Naive B cell (primary cell): Measurements from ENCODE around the gene DENND11. TPM values are rescaled to one million over a fixed set of nuclear protein-coding genes. Genes with fewer than 3 reads are reported as not detected.

ENCODE experiments used
- ATAC-seq, 2 donors: fragments of 150-1000 bp; cut with Tn5 transposase; 2 replicates each; pipeline ENCODE4 v1.10.0; 2021; ENCODE audit warnings: low read depth in 2 of 2, mild to moderate bottlenecking in 2 of 2, moderate library complexity in 2 of 2
- DNase-seq: peaks from one replicate; pipeline ENCODE4 v3.0.0; 2022
- H3K27ac Mint-ChIP-seq, 6 donors: one replicate each; pipeline ENCODE4 v1.8.0; 2020 to 2022; ENCODE audit warnings: mild to moderate bottlenecking in 6 of 6, mixed read lengths in 6 of 6, moderate library complexity in 5 of 6, inconsistent platforms in 2 of 6
- H3K27me3 Mint-ChIP-seq, 3 donors: one replicate each; pipeline ENCODE4 v1.8.0; 2021 to 2022; ENCODE audit warnings: mixed read lengths in 3 of 3, mild to moderate bottlenecking in 1 of 3
- H3K36me3 Mint-ChIP-seq, 2 donors: one replicate each; pipeline ENCODE4 v1.8.0; 2020 to 2022; ENCODE audit warnings: mixed read lengths in 2 of 2, inconsistent platforms in 1 of 2, mild to moderate bottlenecking in 1 of 2
- H3K4me1 Mint-ChIP-seq, 3 donors: one replicate each; pipeline ENCODE4 v1.8.0; 2020 to 2022; ENCODE audit warnings: mixed read lengths in 3 of 3, inconsistent platforms in 1 of 3, mild to moderate bottlenecking in 1 of 3, moderate library complexity in 1 of 3
- H3K4me3 Mint-ChIP-seq, 8 donors: one replicate each; pipeline ENCODE4 v1.8.0; 2020 to 2022; ENCODE audit warnings: mild to moderate bottlenecking in 8 of 8, mixed read lengths in 8 of 8, moderate library complexity in 8 of 8, inconsistent platforms in 2 of 8
- H3K9me3 Mint-ChIP-seq, 7 donors: one replicate each; pipeline ENCODE4 v1.8.0; 2020 to 2022; ENCODE audit warnings: mixed read lengths in 7 of 7, mild to moderate bottlenecking in 5 of 7, inconsistent platforms in 2 of 7, moderate library complexity in 1 of 7
- polyA plus RNA-seq, 6 donors: library from polyadenylated mRNA; unstranded; fragments of 300-500 nt; fragmentation: Illumina TruSeq; gene quantifications; one replicate each; pipeline ENCODE4 v1.2.3, GENCODE V29; 2021; ENCODE audit warnings: low read depth in 6 of 6

DENND11 gene
- polyA plus RNA-seq, 6 donors from 2014 or later, result 11.4 to 32.2 (median 22.9) TPM

- Mint-ChIP-seq H3K9me3 (no peaks in the 10 kb centered on the region), H3K4me1 (peaks cover 14 to 32% (median 18%) of the 10 kb centered on the region in 3 donors), H3K27ac (no peak overlapping the region), H3K36me3 (peaks cover 13 to 29% of the 10 kb centered on the region in 2 donors), H3K27me3 (no peaks in the 10 kb centered on the region), H3K4me3 (no peak overlapping the region)
- ATAC-seq, result no peak
- no peak for DNase-seq
Observed at GRCh38 chr7:141688043-141688442, 13.9 kb downstream of the DENND11 start.

GRCh38 chr7:141686670-141687069, 15.3 kb downstream of the DENND11 start:
- H3K9me3 Mint-ChIP-seq, result no peaks in the 10 kb centered on the region
- H3K27me3 Mint-ChIP-seq, result no peaks in the 10 kb centered on the region
- H3K27ac Mint-ChIP-seq, result peak overlapping the region in 1 of 6 donors; percentile 35
- ATAC-seq, result no peak
- H3K36me3 Mint-ChIP-seq, result peaks cover 21 to 40% of the 10 kb centered on the region in 2 donors
- no peak for DNase-seq
- H3K4me1 Mint-ChIP-seq, result peaks cover 11 to 24% (median 18%) of the 10 kb centered on the region in 3 donors
- no peak overlapping the region for H3K4me3 Mint-ChIP-seq

- Mint-ChIP-seq H3K27me3 (no peaks in the 10 kb centered on the region), H3K4me3 (no peak overlapping the region), H3K27ac (peak overlapping the region in 2 of 6 donors; percentile 11 to 17)
Observed at GRCh38 chr7:141686074-141686473, 15.9 kb downstream of the DENND11 start.

GRCh38 chr7:141685285-141686023, 16.5 kb downstream of the DENND11 start:
- DNase-seq (no peak), ATAC-seq (no peak)
- Mint-ChIP-seq H3K4me1 (peaks cover 11 to 23% (median 17%) of the 10 kb centered on the region in 3 donors), H3K27me3 (no peaks in the 10 kb centered on the region), H3K27ac (no peak overlapping the region), H3K4me3 (no peak overlapping the region), H3K9me3 (no peaks in the 10 kb centered on the region), H3K36me3 (peaks cover 21 to 50% of the 10 kb centered on the region in 2 donors)

More at GRCh38 chr7:141686074-141686473, 15.9 kb downstream of the DENND11 start:
- Mint-ChIP-seq H3K9me3 (no peaks in the 10 kb centered on the region), H3K4me1 (peaks cover 11 to 24% (median 18%) of the 10 kb centered on the region in 3 donors), H3K36me3 (peaks cover 21 to 44% of the 10 kb centered on the region in 2 donors)
- ATAC-seq (no peak), DNase-seq (no peak)

- no peak for ATAC-seq
- no peaks in the 10 kb centered on the region for H3K27me3 Mint-ChIP-seq
- no peaks in the 10 kb centered on the region for H3K9me3 Mint-ChIP-seq
- no peak overlapping the region for H3K4me3 Mint-ChIP-seq
- no peak overlapping the region for H3K27ac Mint-ChIP-seq
- peaks cover 13 to 41% of the 10 kb centered on the region in 2 donors for H3K36me3 Mint-ChIP-seq
- DNase-seq, result no peak
- peaks cover 0 to 9% (median 3%) of the 10 kb centered on the region in 3 donors for H3K4me1 Mint-ChIP-seq
Observed at GRCh38 chr7:141679014-141679413, 23.0 kb downstream of the DENND11 start.

GRCh38 chr7:141676618-141677017, 25.3 kb downstream of the DENND11 start:
- Mint-ChIP-seq H3K27me3 (no peaks in the 10 kb centered on the region), H3K9me3 (no peaks in the 10 kb centered on the region), H3K4me1 (peaks cover 0 to 9% (median 3%) of the 10 kb centered on the region in 3 donors), H3K36me3 (peaks cover 6 to 37% of the 10 kb centered on the region in 2 donors), H3K4me3 (no peak overlapping the region), H3K27ac (peak overlapping the region in 3 of 6 donors; percentile 42 to 66 (median 44))
- no peak for ATAC-seq
- DNase-seq, result no peak

- no peaks in the 10 kb centered on the region for H3K27me3 Mint-ChIP-seq
- no peak overlapping the region for H3K4me3 Mint-ChIP-seq
- no peak for DNase-seq
- peaks cover 10 to 34% of the 10 kb centered on the region in 2 donors for H3K36me3 Mint-ChIP-seq
- peaks cover 0 to 9% (median 3%) of the 10 kb centered on the region in 3 donors for H3K4me1 Mint-ChIP-seq
- H3K27ac Mint-ChIP-seq, result peak overlapping the region in 2 of 6 donors; percentile 66 to 84
- no peaks in the 10 kb centered on the region for H3K9me3 Mint-ChIP-seq
- ATAC-seq, result peak; percentile 39 to 85
Observed at GRCh38 chr7:141675436-141676215, 26.3 kb downstream of the DENND11 start.

- no peak overlapping the region for H3K4me3 Mint-ChIP-seq
- H3K36me3 Mint-ChIP-seq, result peaks cover 5 to 26% of the 10 kb centered on the region in 2 donors
- H3K27me3 Mint-ChIP-seq, result no peaks in the 10 kb centered on the region
- ATAC-seq (no peak), DNase-seq (no peak)
- peaks cover 0 to 9% (median 3%) of the 10 kb centered on the region in 3 donors for H3K4me1 Mint-ChIP-seq
- peak overlapping the region in 2 of 6 donors; percentile 14 to 15 for H3K27ac Mint-ChIP-seq
- H3K9me3 Mint-ChIP-seq, result no peaks in the 10 kb centered on the region
Observed at GRCh38 chr7:141674702-141675101, 27.3 kb downstream of the DENND11 start.

- no peaks in the 10 kb centered on the region for H3K27me3 Mint-ChIP-seq
- H3K4me1 Mint-ChIP-seq, result peaks cover 0 to 9% (median 3%) of the 10 kb centered on the region in 3 donors
Observed at GRCh38 chr7:141674171-141674671, 27.7 kb downstream of the DENND11 start.

GRCh38 chr7:141673346-141673745, 28.6 kb downstream of the DENND11 start:
- no peaks in the 10 kb centered on the region for H3K27me3 Mint-ChIP-seq
- H3K4me3 Mint-ChIP-seq, result no peak overlapping the region
- DNase-seq (no peak), ATAC-seq (no peak)
- H3K27ac Mint-ChIP-seq, result no peak overlapping the region
- H3K36me3 Mint-ChIP-seq, result peaks cover 5 to 26% of the 10 kb centered on the region in 2 donors
- peaks cover 0 to 9% (median 3%) of the 10 kb centered on the region in 3 donors for H3K4me1 Mint-ChIP-seq
- no peaks in the 10 kb centered on the region for H3K9me3 Mint-ChIP-seq

More at GRCh38 chr7:141674171-141674671, 27.7 kb downstream of the DENND11 start:
- no peak for ATAC-seq
- DNase-seq, result no peak
- H3K36me3 Mint-ChIP-seq, result peaks cover 5 to 26% of the 10 kb centered on the region in 2 donors
- H3K4me3 Mint-ChIP-seq, result peak overlapping the region in 1 of 8 donors; percentile 12
- no peaks in the 10 kb centered on the region for H3K9me3 Mint-ChIP-seq
- H3K27ac Mint-ChIP-seq, result peak overlapping the region in 4 of 6 donors; percentile 14 to 81 (median 56)

GRCh38 chr7:141671705-141672496, 30.1 kb downstream of the DENND11 start:
- H3K9me3 Mint-ChIP-seq, result no peaks in the 10 kb centered on the region
- ATAC-seq, result no peak
- DNase-seq, result no peak
- no peaks in the 10 kb centered on the region for H3K27me3 Mint-ChIP-seq
- peak overlapping the region in 2 of 6 donors; percentile 18 to 42 for H3K27ac Mint-ChIP-seq
- H3K4me1 Mint-ChIP-seq, result peaks cover 0 to 6% (median 3%) of the 10 kb centered on the region in 3 donors
- peak overlapping the region in 1 of 8 donors; percentile 20 for H3K4me3 Mint-ChIP-seq
- peaks cover 5 to 26% of the 10 kb centered on the region in 2 donors for H3K36me3 Mint-ChIP-seq

GRCh38 chr7:141668853-141669252, 33.1 kb downstream of the DENND11 start:
- no peaks in the 10 kb centered on the region for H3K9me3 Mint-ChIP-seq
- peak overlapping the region in 2 of 6 donors; percentile 60 to 70 for H3K27ac Mint-ChIP-seq
- H3K36me3 Mint-ChIP-seq, result peaks cover 5 to 29% of the 10 kb centered on the region in 2 donors
- H3K4me1 Mint-ChIP-seq, result no peaks in the 10 kb centered on the region
- H3K27me3 Mint-ChIP-seq, result no peaks in the 10 kb centered on the region
- DNase-seq (no peak), ATAC-seq (no peak)
- no peak overlapping the region for H3K4me3 Mint-ChIP-seq

GRCh38 chr7:141666071-141666470, 35.9 kb downstream of the DENND11 start:
- Mint-ChIP-seq H3K4me1 (no peaks in the 10 kb centered on the region), H3K36me3 (peaks cover 9 to 10% of the 10 kb centered on the region in 2 donors), H3K27ac (peak overlapping the region in 3 of 6 donors; percentile 70 to 87 (median 76)), H3K27me3 (no peaks in the 10 kb centered on the region), H3K9me3 (no peaks in the 10 kb centered on the region), H3K4me3 (peak overlapping the region in 2 of 8 donors; percentile 70 to 71)
- DNase-seq (no peak), ATAC-seq (no peak)
